Measurements from ENCODE around the gene MAGEA3.
"Not testable (repeated sequence)": the region's sequence is repeated elsewhere in the genome, so short reads cannot be mapped to it uniquely, and the experiment has no call there.

MAGEA3 gene

GRCh38 chrX:152697952-152698931, at the start of gene MAGEA3:
TSS of gene MAGEA3 (plus strand) at chrX:152698794. CDS start at chrX:152700833, 2,039 bp downstream.
- DNase-seq, result not testable (repeated sequence)

- no peak for DNase-seq
Observed at GRCh38 chrX:152652060-152652459, 46.5 kb upstream of the MAGEA3 start.

- no peak for DNase-seq
Observed at GRCh38 chrX:152652467-152652866, 46.1 kb upstream of the MAGEA3 start.

- no peak for DNase-seq
Observed at GRCh38 chrX:152656087-152656486, 42.5 kb upstream of the MAGEA3 start.

- DNase-seq, result no peak
Observed at GRCh38 chrX:152656890-152657289, 41.7 kb upstream of the MAGEA3 start.

- DNase-seq, result no peak
Observed at GRCh38 chrX:152658302-152658701, 40.3 kb upstream of the MAGEA3 start.

- no peak for DNase-seq
Observed at GRCh38 chrX:152663086-152663485, 35.5 kb upstream of the MAGEA3 start.

GRCh38 chrX:152674135-152674534, 24.5 kb upstream of the MAGEA3 start:
- DNase-seq, result no peak

- DNase-seq, result not testable (repeated sequence)
Observed at GRCh38 chrX:152674652-152675051, 23.9 kb upstream of the MAGEA3 start.

- not testable (repeated sequence) for DNase-seq
Observed at GRCh38 chrX:152681012-152681411, 17.6 kb upstream of the MAGEA3 start.

- DNase-seq, result not testable (repeated sequence)
Observed at GRCh38 chrX:152700390-152700789, 1.8 kb downstream of the MAGEA3 start.

- not testable (repeated sequence) for DNase-seq
Observed at GRCh38 chrX:152706500-152706899, 7.9 kb downstream of the MAGEA3 start.

- not testable (repeated sequence) for DNase-seq
Observed at GRCh38 chrX:152709173-152709572, 10.6 kb downstream of the MAGEA3 start, which contains the start of gene CSAG2. TSS of gene CSAG2 (minus strand) at chrX:152709273. CDS start at chrX:152709112, 161 bp downstream.

- DNase-seq, result not testable (repeated sequence)
Observed at GRCh38 chrX:152713195-152713594, 14.6 kb downstream of the MAGEA3 start.

GRCh38 chrX:152713815-152714787, 15.5 kb downstream of the MAGEA3 start, which contains the start of gene MAGEA2B:
TSS of gene MAGEA2B (plus strand) at chrX:152714628. CDS start at chrX:152717107, 2,479 bp downstream.
- not testable (repeated sequence) for DNase-seq

- no peak for DNase-seq
Observed at GRCh38 chrX:152725409-152725808, 26.8 kb downstream of the MAGEA3 start.

- no peak for DNase-seq
Observed at GRCh38 chrX:152733261-152733975, 34.8 kb downstream of the MAGEA3 start, which contains the start of the genes CSAG1 and MAGEA12. TSS of gene CSAG1 (minus strand) at chrX:152733721. CDS start at chrX:152732460, 1,261 bp downstream. TSS of gene MAGEA12 (plus strand) at chrX:152733757. CDS start at chrX:152736162, 2,405 bp downstream.

GRCh38 chrX:152734143-152734858, 35.7 kb downstream of the MAGEA3 start:
- not testable (repeated sequence) for DNase-seq

GRCh38 chrX:152735101-152735500, 36.5 kb downstream of the MAGEA3 start:
- DNase-seq, result no peak

- DNase-seq, result no peak
Observed at GRCh38 chrX:152735860-152736511, 37.4 kb downstream of the MAGEA3 start.

- not testable (repeated sequence) for DNase-seq
Observed at GRCh38 chrX:152736528-152736927, 37.9 kb downstream of the MAGEA3 start.
